Neuronal stem cell (in vitro differentiated cells): ENCODE measurements around the gene DNAAF9.

ENCODE experiments used
- DNase-seq: peaks from one replicate; pipeline ENCODE4 v3.0.0-alpha.2; 2013; ENCODE audit warnings: low spot score
- H2AFZ ChIP-seq: one replicate; pipeline ENCODE4 v1.6.1; 2013; ENCODE audit warnings: mild to moderate bottlenecking, low read length, inconsistent platforms
- H2AK5ac ChIP-seq: 2 replicates; pipeline ENCODE4 v1.6.1; 2013; ENCODE audit warnings: low read depth, mild to moderate bottlenecking, inconsistent platforms, low read length, moderate library complexity, mixed read lengths
- H2BK120ac ChIP-seq: 2 replicates; pipeline ENCODE4 v1.6.1; 2013; ENCODE audit warnings: low read depth, mild to moderate bottlenecking, inconsistent platforms, low read length, moderate library complexity, mixed read lengths
- H2BK12ac ChIP-seq: one replicate; pipeline ENCODE4 v1.6.1; 2013; ENCODE audit warnings: low read length, inconsistent platforms
- H2BK15ac ChIP-seq: 2 replicates; pipeline ENCODE4 v1.6.1; 2013; ENCODE audit warnings: mild to moderate bottlenecking, low read length, inconsistent platforms, mixed read lengths
- H2BK5ac ChIP-seq: one replicate; pipeline ENCODE4 v1.6.1; 2013; ENCODE audit warnings: inconsistent platforms, mild to moderate bottlenecking, low read length, moderate library complexity
- H3K14ac ChIP-seq: one replicate; pipeline ENCODE4 v1.6.1; 2013; ENCODE audit warnings: low read length, inconsistent platforms
- H3K18ac ChIP-seq: 2 replicates; pipeline ENCODE4 v1.6.1; 2013; ENCODE audit warnings: low read length, inconsistent platforms
- H3K23ac ChIP-seq: 2 replicates; pipeline ENCODE4 v1.6.1; 2013; ENCODE audit warnings: low read depth, mild to moderate bottlenecking, mixed read lengths, low read length, inconsistent platforms; ENCODE audit not compliant: poor library complexity
- H3K27ac ChIP-seq: replicated peaks from 3 replicates; pipeline ENCODE4 v1.5.1; 2013; ENCODE audit warnings: low read length, inconsistent platforms
- H3K27me3 ChIP-seq, 3 experiments: 2 replicates each; pipeline ENCODE4 v1.6.1; 2013; ENCODE audit warnings: low read length in 3 of 3, mild to moderate bottlenecking in 2 of 3, inconsistent platforms in 1 of 3, low read depth in 1 of 3, mixed read lengths in 1 of 3, moderate library complexity in 1 of 3; ENCODE audit not compliant: control insufficient read depth in 3 of 3, insufficient read depth in 3 of 3
- H3K36me3 ChIP-seq, 2 donors: replicated peaks in 1 of 2; 2 replicates each; pipeline ENCODE4 v1.6.1; 2013; ENCODE audit warnings: low read length in 2 of 2; ENCODE audit not compliant: control insufficient read depth in 2 of 2, insufficient read depth in 2 of 2
- H3K4ac ChIP-seq: 2 replicates; pipeline ENCODE4 v1.6.1; 2013; ENCODE audit warnings: inconsistent platforms, mild to moderate bottlenecking, low read length, moderate library complexity
- H3K4me1 ChIP-seq, 2 donors: 1 replicate in 1 of 2; 2 replicates in 1 of 2; pipeline ENCODE4 v1.6.1; 2013; ENCODE audit warnings: low read length in 2 of 2, low read depth in 1 of 2; ENCODE audit not compliant: control insufficient read depth in 2 of 2, insufficient read depth in 1 of 2
- H3K4me2 ChIP-seq: one replicate; pipeline ENCODE4 v1.6.1; 2013; ENCODE audit warnings: mild to moderate bottlenecking, low read length, inconsistent platforms; ENCODE audit not compliant: insufficient read depth, poor library complexity, severe bottlenecking
- H3K4me3 ChIP-seq, 2 donors: 2 replicates each; pipeline ENCODE4 v1.5.1; 2013; ENCODE audit warnings: low read length in 2 of 2, mild to moderate bottlenecking in 2 of 2, inconsistent platforms in 1 of 2, moderate library complexity in 1 of 2
- H3K79me1 ChIP-seq: one replicate; pipeline ENCODE4 v1.6.1; 2013; ENCODE audit warnings: low read depth, mild to moderate bottlenecking, inconsistent platforms, low read length, moderate library complexity
- H3K9ac ChIP-seq: one replicate; pipeline ENCODE4 v1.6.1; 2013; ENCODE audit warnings: mild to moderate bottlenecking, low read depth, low read length, inconsistent platforms; ENCODE audit not compliant: poor library complexity
- H3K9me3 ChIP-seq, 2 donors: replicated peaks in 1 of 2; 2 replicates each; pipeline versions ENCODE3 to v1.6.1; 2013; ENCODE audit warnings: low read length in 2 of 2, mild to moderate bottlenecking in 2 of 2, inconsistent platforms in 1 of 2, low read depth in 1 of 2, mixed read lengths in 1 of 2, moderate library complexity in 1 of 2; ENCODE audit not compliant: control insufficient read depth in 2 of 2, insufficient read depth in 1 of 2
- H4K8ac ChIP-seq: one replicate; pipeline ENCODE4 v1.6.1; 2013; ENCODE audit warnings: low read depth, mild to moderate bottlenecking, inconsistent platforms, low read length, moderate library complexity
- H4K91ac ChIP-seq: one replicate; pipeline ENCODE4 v1.6.1; 2013; ENCODE audit warnings: low read length, low read depth, mild to moderate bottlenecking, inconsistent platforms; ENCODE audit not compliant: poor library complexity
- WGBS, 2 donors: extraction: QIAGEN DNeasy Blood & Tissue Kit; methylation state at CpG; one replicate each; pipeline ENCODE4 v1.1.7; 2013; ENCODE audit warnings: missing lambda C conversion rate in 2 of 2, mixed read lengths in 1 of 2; ENCODE audit not compliant: insufficient read length in 2 of 2, insufficient replicate concordance in 1 of 2; ENCODE audit errors: extremely low coverage in 2 of 2; 5-methylcytosine and 5-hydroxymethylcytosine counted together

Gene DNAAF9

DNA sequence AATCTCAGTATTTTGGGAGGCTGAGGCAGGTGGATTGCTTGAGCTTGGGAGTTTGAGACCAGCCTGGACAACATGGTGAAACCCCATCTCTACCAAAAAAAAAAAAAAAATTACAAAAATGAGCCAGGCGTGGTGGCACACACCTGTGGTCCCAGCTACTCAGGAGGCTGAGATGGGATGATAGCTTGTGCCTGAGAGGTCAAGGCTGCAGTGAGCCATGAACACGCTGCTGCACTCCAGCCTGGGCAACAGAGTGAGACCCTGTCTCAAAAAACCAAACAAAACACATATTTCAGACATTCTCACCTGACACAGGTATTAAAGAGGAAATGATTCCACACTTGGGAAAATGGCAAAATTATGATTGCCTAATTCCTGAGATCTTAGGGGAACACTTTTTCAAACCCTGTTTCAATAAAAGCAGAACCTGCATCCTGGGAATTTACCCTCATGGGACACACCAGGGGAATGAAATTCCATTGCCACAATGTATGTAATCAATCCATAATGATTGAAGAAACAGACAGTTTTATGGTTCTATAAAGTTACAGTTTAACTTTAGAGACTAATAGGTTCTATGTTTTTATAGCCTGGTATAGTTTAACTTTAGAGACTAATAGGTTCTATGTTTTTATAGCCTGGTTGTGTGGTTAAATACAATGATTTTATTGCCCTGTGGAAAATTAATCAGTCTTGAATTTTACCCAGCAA is 29.6 kb upstream of the DNAAF9 start:
- Histone ChIP-seq H3K4me1 (no peaks in the 10 kb centered on the region), H3K14ac (no peak overlapping the region), H3K9ac (no peak overlapping the region), H2BK5ac (no peak overlapping the region), H3K36me3 (no peaks in the 10 kb centered on the region), H4K91ac (no peak overlapping the region), H3K4me3 (no peak overlapping the region), H3K23ac (no peak overlapping the region), H3K4me2 (no peak overlapping the region), H2AFZ (no peak overlapping the region), H3K79me1 (no peaks in the 10 kb centered on the region), H2AK5ac (no peak overlapping the region), H4K8ac (no peak overlapping the region), H2BK12ac (no peak overlapping the region), H3K27me3 (peaks cover 0 to 3% (median 0%) of the 10 kb centered on the region in 3 experiments), H3K27ac (no peak overlapping the region), H3K9me3 (no peaks in the 10 kb centered on the region), H2BK15ac (no peak overlapping the region), H3K4ac (no peak overlapping the region), H3K18ac (no peak overlapping the region), H2BK120ac (no peak overlapping the region)
- no peak for DNase-seq
- WGBS, 2 donors, result no CpG with 5 or more reads among the region's 2 CpGs

DNA sequence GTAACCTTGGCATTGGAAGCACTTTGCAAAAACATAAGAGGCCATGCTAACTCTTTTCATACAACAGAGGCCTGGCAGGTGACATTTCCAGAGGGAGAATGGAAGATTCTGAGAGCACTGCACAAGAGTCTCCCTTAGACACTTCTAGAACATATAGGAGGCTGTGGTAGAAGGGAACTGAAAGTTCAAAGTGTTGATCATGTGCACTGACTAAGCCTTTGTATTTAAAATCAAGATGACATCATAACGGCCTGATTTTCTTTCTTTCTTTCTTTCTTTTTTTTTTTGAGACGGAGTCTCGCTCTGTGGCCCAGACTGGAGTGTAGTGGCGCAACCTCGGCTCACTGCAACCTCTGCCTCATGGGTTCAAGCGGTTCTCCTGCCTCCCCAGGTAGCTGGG is 26.8 kb upstream of the DNAAF9 start:
- no peak overlapping the region for H2BK12ac ChIP-seq
- H2BK15ac ChIP-seq, result no peak overlapping the region

DNA sequence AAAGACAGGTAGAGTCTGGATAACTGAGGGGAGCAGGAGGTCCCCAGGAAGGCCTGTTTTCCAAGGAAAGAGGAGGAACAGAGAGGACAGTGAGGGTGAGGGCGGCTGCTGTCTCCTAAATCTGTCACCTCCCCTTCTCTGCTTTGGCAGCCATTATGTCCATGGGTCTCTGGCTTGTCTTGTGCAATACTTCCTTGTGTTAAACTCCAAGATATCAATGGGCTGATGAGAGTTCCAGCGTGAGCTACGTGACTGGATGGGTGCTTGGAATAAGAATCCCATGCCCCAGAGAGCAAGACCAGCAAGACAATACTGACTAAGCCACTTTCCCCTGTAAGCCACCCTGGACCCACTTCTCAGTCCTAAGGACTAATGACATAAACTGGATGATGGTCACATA is 26.3 kb upstream of the DNAAF9 start:
- H3K4me1 ChIP-seq, result no peaks in the 10 kb centered on the region
- H3K9me3 ChIP-seq, result no peaks in the 10 kb centered on the region
- no peak overlapping the region for H3K4me2 ChIP-seq
- no peak overlapping the region for H2BK5ac ChIP-seq
- DNase-seq, result no peak
- H3K23ac ChIP-seq, result no peak overlapping the region
- no peak overlapping the region for H3K18ac ChIP-seq
- H4K91ac ChIP-seq, result no peak overlapping the region
- H3K9ac ChIP-seq, result no peak overlapping the region
- no peaks in the 10 kb centered on the region for H3K36me3 ChIP-seq
- no peak overlapping the region for H2BK15ac ChIP-seq
- no peak overlapping the region for H3K4me3 ChIP-seq
- H2BK120ac ChIP-seq, result no peak overlapping the region
- no peak overlapping the region for H3K4ac ChIP-seq
- H3K27me3 ChIP-seq, result peaks cover 0 to 3% (median 0%) of the 10 kb centered on the region in 3 experiments
- WGBS, 2 donors, result no CpG with 5 or more reads among the region's 3 CpGs
- H2AFZ ChIP-seq, result no peak overlapping the region
- H4K8ac ChIP-seq, result no peak overlapping the region
- no peak overlapping the region for H3K27ac ChIP-seq
- no peaks in the 10 kb centered on the region for H3K79me1 ChIP-seq
- H2BK12ac ChIP-seq, result no peak overlapping the region
- no peak overlapping the region for H2AK5ac ChIP-seq
- no peak overlapping the region for H3K14ac ChIP-seq

More for the DNA sequence above, 26.8 kb upstream of the DNAAF9 start:
- H4K91ac ChIP-seq, result no peak overlapping the region
- no peaks in the 10 kb centered on the region for H3K36me3 ChIP-seq
- H2AK5ac ChIP-seq, result no peak overlapping the region
- no peak overlapping the region for H3K14ac ChIP-seq
- H2BK5ac ChIP-seq, result no peak overlapping the region
- no peak overlapping the region for H3K27ac ChIP-seq
- H2BK120ac ChIP-seq, result no peak overlapping the region
- no peaks in the 10 kb centered on the region for H3K4me1 ChIP-seq
- no peak overlapping the region for H3K4ac ChIP-seq
- no peak overlapping the region for H2AFZ ChIP-seq
- DNase-seq, result no peak
- H3K27me3 ChIP-seq, result peaks cover 0 to 3% (median 0%) of the 10 kb centered on the region in 3 experiments
- no peak overlapping the region for H4K8ac ChIP-seq
- no peaks in the 10 kb centered on the region for H3K9me3 ChIP-seq
- no peak overlapping the region for H3K18ac ChIP-seq
- no peak overlapping the region for H3K4me3 ChIP-seq
- H3K23ac ChIP-seq, result no peak overlapping the region
- no CpG with 5 or more reads among the region's 6 CpGs for WGBS, 2 donors
- H3K9ac ChIP-seq, result no peak overlapping the region
- no peaks in the 10 kb centered on the region for H3K79me1 ChIP-seq
- no peak overlapping the region for H3K4me2 ChIP-seq

DNA sequence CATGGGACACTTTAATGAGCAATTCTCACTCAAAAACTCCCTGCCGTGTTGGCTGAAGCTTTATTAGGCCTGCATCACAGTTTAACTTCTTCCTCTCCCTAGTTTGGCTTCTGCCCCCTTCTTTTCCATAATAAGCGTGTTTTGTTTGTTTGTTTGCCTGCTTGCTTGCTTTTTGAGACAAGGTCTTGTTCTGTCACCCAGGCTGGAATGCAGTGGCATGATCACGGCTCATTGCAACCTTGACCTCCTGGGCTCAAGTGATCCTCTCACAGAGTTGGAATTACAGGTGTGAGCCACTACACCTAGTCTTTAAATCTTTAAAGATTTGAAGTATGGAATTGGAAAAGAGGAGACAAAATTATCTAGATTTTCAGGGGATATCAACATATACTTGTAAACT is 25.4 kb upstream of the DNAAF9 start:
- H2BK12ac ChIP-seq, result no peak overlapping the region
- H3K23ac ChIP-seq, result no peak overlapping the region
- H2AFZ ChIP-seq, result no peak overlapping the region
- no peak overlapping the region for H3K14ac ChIP-seq
- H4K8ac ChIP-seq, result no peak overlapping the region
- H3K36me3 ChIP-seq, result no peaks in the 10 kb centered on the region
- H2AK5ac ChIP-seq, result no peak overlapping the region
- no peak overlapping the region for H3K27ac ChIP-seq
- no peak overlapping the region for H3K18ac ChIP-seq
- H3K4me2 ChIP-seq, result no peak overlapping the region
- H3K4me1 ChIP-seq, result no peaks in the 10 kb centered on the region
- DNase-seq, result no peak
- no peak overlapping the region for H4K91ac ChIP-seq
- WGBS, 2 donors, result no CpG with 5 or more reads among the region's 3 CpGs
- no peak overlapping the region for H3K9ac ChIP-seq
- no peaks in the 10 kb centered on the region for H3K79me1 ChIP-seq
- H2BK5ac ChIP-seq, result no peak overlapping the region
- no peak overlapping the region for H3K4ac ChIP-seq
- no peak overlapping the region for H2BK120ac ChIP-seq
- H3K27me3 ChIP-seq, result peaks cover 0 to 3% (median 0%) of the 10 kb centered on the region in 3 experiments
- no peaks in the 10 kb centered on the region for H3K9me3 ChIP-seq
- H3K4me3 ChIP-seq, result no peak overlapping the region
- no peak overlapping the region for H2BK15ac ChIP-seq
